Breast epithelium (tissue), 3 donors: Measurements from ENCODE around the gene SEC22B.
"Not testable (repeated sequence)": the region's sequence is repeated elsewhere in the genome, so short reads cannot be mapped to it uniquely, and the experiment has no call there.

Source experiments
- CTCF ChIP-seq, 3 donors: fragments of 450-650 bp; IDR thresholded peaks; one replicate each; pipeline ENCODE4 v1.5.1; 2016 to 2017; ENCODE audit warnings: antibody characterized with exemption in 3 of 3, mild to moderate bottlenecking in 3 of 3, moderate library complexity in 3 of 3
- POLR2A ChIP-seq: fragments of 450-650 bp; IDR thresholded peaks from one replicate; pipeline ENCODE4 v1.6.1; 2016; ENCODE audit warnings: antibody characterized with exemption, mild to moderate bottlenecking, moderate library complexity
- POLR2AphosphoS5 ChIP-seq, 3 donors: sonication (generic); formaldehyde crosslinking; IDR thresholded peaks; one replicate each; pipeline ENCODE4 v1.6.1; 2017; ENCODE audit warnings: antibody characterized with exemption in 3 of 3

GRCh38 chr1:120175688-120176087 lies 632 bp downstream of the SEC22B start:
- TF ChIP-seq POLR2A; CTCF (IDR thresholded peaks at IDR 0.05); POLR2AphosphoS5 (IDR thresholded peaks at IDR 0.05): not testable (repeated sequence)
